GM23338 (cell line): ENCODE results near the gene DYNC2LI1. TPM values are rescaled to one million over a fixed set of nuclear protein-coding genes. Genes with fewer than 3 reads are reported as not detected.

Experiments
- ATAC-seq: fragments of 200-7000 bp; cut with Tn5 transposase; 3 replicates; pipeline ENCODE4 v1.9.1; 2020
- DNase-seq: peaks from one replicate; pipeline ENCODE4 v3.0.0-alpha.2; 2015; ENCODE audit warnings: low spot score
- H2AFZ ChIP-seq: fragments of 200-600 bp; sonication (generic); 2 replicates; pipeline ENCODE4 v1.8.0; 2016; ENCODE audit warnings: antibody characterized with exemption, mild to moderate bottlenecking, moderate library complexity
- H3F3A ChIP-seq: fragments of 200-600 bp; sonication (generic); replicated peaks from 2 replicates; pipeline ENCODE4 v1.8.0; 2017; ENCODE audit warnings: antibody characterized with exemption, mixed run types, low read depth
- H3K27ac ChIP-seq: fragments of 200-600 bp; sonication (generic); 2 replicates; pipeline ENCODE4 v1.6.1; 2016; ENCODE audit warnings: low read depth
- H3K27me3 ChIP-seq: fragments of 200-600 bp; sonication (generic); 2 replicates; pipeline ENCODE4 v1.8.0; 2016; ENCODE audit warnings: mild to moderate bottlenecking, mixed run types, moderate library complexity; ENCODE audit not compliant: insufficient read depth
- H3K36me3 ChIP-seq: fragments of 200-600 bp; sonication (generic); 2 replicates; pipeline ENCODE4 v1.8.0; 2016; ENCODE audit warnings: mild to moderate bottlenecking; ENCODE audit not compliant: insufficient read depth
- H3K4me1 ChIP-seq: fragments of 200-600 bp; sonication (generic); 2 replicates; pipeline ENCODE4 v1.8.0; 2016; ENCODE audit warnings: mild to moderate bottlenecking, moderate library complexity; ENCODE audit not compliant: insufficient read depth
- H3K4me2 ChIP-seq: fragments of 200-600 bp; sonication (generic); 2 replicates; pipeline ENCODE4 v1.7.1; 2017; ENCODE audit warnings: mixed run types
- H3K4me3 ChIP-seq: fragments of 200-600 bp; sonication (generic); 2 replicates; pipeline ENCODE4 v1.6.1; 2016; ENCODE audit warnings: mixed run types
- H3K79me2 ChIP-seq: fragments of 200-600 bp; sonication (generic); replicated peaks from 2 replicates; pipeline ENCODE4 v1.8.0; 2017; ENCODE audit warnings: mild to moderate bottlenecking; ENCODE audit not compliant: insufficient read depth
- H3K9me2 ChIP-seq: fragments of 200-600 bp; sonication (generic); 2 replicates; pipeline ENCODE4 v1.8.0; 2017; ENCODE audit not compliant: insufficient read depth
- H4K20me1 ChIP-seq: fragments of 200-600 bp; sonication (generic); replicated peaks from 2 replicates; pipeline ENCODE4 v1.8.0; 2017; ENCODE audit warnings: mild to moderate bottlenecking; ENCODE audit not compliant: insufficient read depth
- H3K27ac Mint-ChIP-seq: 2 replicates; pipeline ENCODE4 v1.8.0; 2020; ENCODE audit warnings: inconsistent platforms, mild to moderate bottlenecking, moderate library complexity, mixed read lengths
- H3K27me3 Mint-ChIP-seq: 3 replicates; pipeline ENCODE4 v1.8.0; 2022; ENCODE audit warnings: low read depth, mild to moderate bottlenecking, moderate library complexity, mixed read lengths, inconsistent platforms; ENCODE audit not compliant: insufficient read depth, poor library complexity
- H3K36me3 Mint-ChIP-seq: 3 replicates; pipeline ENCODE4 v1.8.0; 2021; ENCODE audit warnings: low read depth, mild to moderate bottlenecking, inconsistent platforms, moderate library complexity, mixed read lengths
- H3K4me1 Mint-ChIP-seq: 3 replicates; pipeline ENCODE4 v1.8.0; 2020; ENCODE audit warnings: mild to moderate bottlenecking, inconsistent platforms, mixed read lengths
- H3K4me3 Mint-ChIP-seq: 3 replicates; pipeline ENCODE4 v1.8.0; 2021; ENCODE audit warnings: moderate library complexity, mild to moderate bottlenecking, inconsistent platforms, mixed read lengths
- H3K9me3 Mint-ChIP-seq: 3 replicates; pipeline ENCODE4 v1.8.0; 2020; ENCODE audit warnings: moderate library complexity, mild to moderate bottlenecking, inconsistent platforms, mixed read lengths
- CREB1 ChIP-seq: fragments of 250-450 bp; sonication (Bioruptor Pico); IDR thresholded peaks from 2 replicates; pipeline ENCODE4 v1.5.0; 2020; ENCODE audit warnings: low read depth, mild to moderate bottlenecking, moderate library complexity
- CTCF ChIP-seq, 2 experiments: fragments of 200-600 bp in 1 of 2; sonication (generic) in 1 of 2; conservative IDR thresholded peaks; 2 replicates each; pipeline versions ENCODE4 v1.5.1 to v1.6.1; 2016 to 2017; ENCODE audit warnings: antibody characterized with exemption in 2 of 2, low read depth in 2 of 2, mild to moderate bottlenecking in 2 of 2, moderate library complexity in 1 of 2
- ETS1 ChIP-seq: IDR thresholded peaks from 2 replicates; pipeline ENCODE4 v1.6.1; 2016; ENCODE audit warnings: antibody characterized with exemption
- EZH2 ChIP-seq: fragments of 200-600 bp; sonication (generic); IDR thresholded peaks from one replicate; pipeline ENCODE4 v1.8.0; 2017; ENCODE audit warnings: antibody characterized with exemption, mild to moderate bottlenecking, low read depth; ENCODE audit not compliant: unreplicated experiment
- EZH2phosphoT487 ChIP-seq: fragments of 200-600 bp; sonication (generic); IDR thresholded peaks from one replicate; pipeline ENCODE4 v1.8.1; 2018; ENCODE audit warnings: antibody characterized with exemption; ENCODE audit not compliant: unreplicated experiment
- JUNB ChIP-seq: IDR thresholded peaks from one replicate; pipeline ENCODE4 v1.6.1; 2016; ENCODE audit warnings: antibody characterized with exemption; ENCODE audit not compliant: unreplicated experiment
- NANOG ChIP-seq: IDR thresholded peaks from 2 replicates; pipeline ENCODE4 v1.6.1; 2016; ENCODE audit warnings: antibody characterized with exemption, borderline replicate concordance
- POLR2AphosphoS5 ChIP-seq: IDR thresholded peaks from 2 replicates; pipeline ENCODE4 v1.6.1; 2016; ENCODE audit warnings: antibody characterized with exemption, low read depth
- REST ChIP-seq: IDR thresholded peaks from one replicate; pipeline ENCODE4 v1.6.1; 2018; ENCODE audit warnings: antibody characterized with exemption; ENCODE audit not compliant: unreplicated experiment
- STAT1 ChIP-seq: IDR thresholded peaks from one replicate; pipeline ENCODE4 v1.6.1; 2016; ENCODE audit warnings: antibody characterized with exemption; ENCODE audit not compliant: unreplicated experiment
- ZNF114 ChIP-seq: fragments of 250-450 bp; sonication (Bioruptor Pico); IDR thresholded peaks from 2 replicates; pipeline ENCODE4 v1.5.0; 2020; ENCODE audit warnings: mild to moderate bottlenecking, moderate library complexity
- ZNF331 ChIP-seq: fragments of 250-450 bp; sonication (Bioruptor Pico); IDR thresholded peaks from 2 replicates; pipeline ENCODE4 v1.5.0; 2020; ENCODE audit warnings: low read depth, mild to moderate bottlenecking, moderate library complexity
- ZNF462 ChIP-seq: fragments of 250-450 bp; sonication (Bioruptor Pico); IDR thresholded peaks from 2 replicates; pipeline ENCODE4 v1.5.0; 2020; ENCODE audit warnings: mild to moderate bottlenecking, moderate library complexity
- polyA plus RNA-seq: library from polyadenylated mRNA; unstranded; fragments of >200 nt; fragmentation: Nextera tagmentation; extraction: Ambion mirVana; gene quantifications from 2 replicates; pipeline ENCODE4 v1.2.1, GENCODE V29; 2016
- total RNA-seq: library from RNA; depleted of rRNA; stranded (reverse); fragments of >200 nt; shearing (Covaris generic); gene quantifications from 2 replicates; pipeline ENCODE4 v1.2.3, GENCODE V29; 2014

DYNC2LI1 gene
- total and polyA plus RNA-seq, 2 experiments from 2014 or later = 8.4 to 11.5 TPM

GRCh38 chr2:43790147-43790546 lies 16.3 kb downstream of the DYNC2LI1 start:
- H3K27ac Mint-ChIP-seq = no peak overlapping the region
- ATAC-seq (no peak), DNase-seq (no peak)
- H3K36me3 Mint-ChIP-seq = no peaks in the 10 kb centered on the region
- no peak overlapping the region for H2AFZ ChIP-seq
- no peak overlapping the region for H3K4me3 Mint-ChIP-seq
- H3K36me3 ChIP-seq = no peaks in the 10 kb centered on the region
- H4K20me1 ChIP-seq = no peaks in the 10 kb centered on the region
- H3K4me2 ChIP-seq = no peak overlapping the region
- no peaks in the 10 kb centered on the region for H3K27me3 ChIP-seq
- H3K9me3 Mint-ChIP-seq = no peaks in the 10 kb centered on the region
- no peaks in the 10 kb centered on the region for H3K4me1 ChIP-seq
- H3K27me3 Mint-ChIP-seq = no peaks in the 10 kb centered on the region
- TF ChIP-seq EZH2phosphoT487 = no peak
- no peak for TF ChIP-seq CREB1 (CRISPR knock-in tag)
- no peak for TF ChIP-seq JUNB
- TF ChIP-seq ETS1 = no peak
- TF ChIP-seq POLR2AphosphoS5 = no peak
- no peak for TF ChIP-seq NANOG
- no peak for TF ChIP-seq ZNF331
- TF ChIP-seq ZNF462 = no peak
- no peak for TF ChIP-seq REST
- TF ChIP-seq CTCF (conservative IDR thresholded peaks at IDR 0.05; ENCODE audit: low read depth in 2 of 2) = no peak
- no peak for TF ChIP-seq EZH2
- TF ChIP-seq ZNF114 (CRISPR knock-in tag) = no peak
- TF ChIP-seq STAT1 = no peak
- no peak overlapping the region for H3K4me3 ChIP-seq
- no peaks in the 10 kb centered on the region for H3K9me2 ChIP-seq
- H3K79me2 ChIP-seq = no peaks in the 10 kb centered on the region
- 0 out of 2 replicates have a peak overlapping the region, but pooled peaks have one; percentile 5 for H3K27ac ChIP-seq
- no peaks in the 10 kb centered on the region for H3F3A ChIP-seq
- no peaks in the 10 kb centered on the region for H3K4me1 Mint-ChIP-seq
